ENCODE measurements around the gene RPS2. TPM values are rescaled to one million over a fixed set of nuclear protein-coding genes. Genes with fewer than 3 reads are reported as not detected.

The RPS2 gene
- total RNA-seq, 2 donors from 2014 or later, result 702 to 834 TPM

DNA sequence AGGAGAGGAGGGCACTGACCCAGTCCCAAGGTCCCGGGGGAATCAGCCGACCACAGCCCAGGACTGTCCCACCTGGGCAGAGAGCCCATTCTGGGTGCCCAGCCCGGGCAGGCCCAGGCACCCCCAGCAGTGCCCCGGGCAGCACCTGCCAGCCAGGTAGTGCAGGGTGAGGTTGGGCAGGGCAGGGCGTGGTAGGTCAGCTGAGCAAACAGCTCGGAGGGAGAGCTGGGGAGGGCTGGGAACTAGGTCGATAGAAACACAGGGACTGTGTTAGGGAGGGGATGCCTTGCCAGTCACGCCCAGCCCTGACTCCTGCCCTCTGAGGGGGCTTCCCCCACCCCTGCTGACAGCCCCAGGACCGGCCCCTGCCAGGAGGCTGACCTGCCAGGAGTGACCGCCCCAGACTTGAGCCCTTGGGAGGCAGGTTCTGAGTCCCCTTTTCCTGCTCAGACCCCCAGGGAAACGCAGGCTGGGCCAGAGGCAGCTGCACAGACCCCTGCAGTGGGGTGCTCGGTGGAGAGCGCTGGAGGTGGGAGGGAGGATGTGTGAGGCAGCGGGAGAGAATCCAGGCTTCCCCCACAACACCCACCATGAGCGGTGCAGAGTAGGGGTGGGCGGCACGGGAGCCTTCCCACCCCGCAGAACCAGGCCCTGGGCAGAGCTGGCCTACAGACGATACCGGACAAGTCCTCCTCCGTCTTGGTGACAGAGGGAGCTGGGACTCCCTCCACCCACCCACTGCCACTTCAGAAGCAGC is 51.1 kb downstream of the RPS2 start:
- H3K27ac ChIP-seq, result no peak overlapping the region
- H3K27me3 ChIP-seq (replicated peaks; ENCODE audit: insufficient read depth), result no peaks in the 10 kb centered on the region
- no peak for DNase-seq (ENCODE audit: low spot score)

GRCh38 chr16:1912215-1912543 is 52.4 kb downstream of the RPS2 start:
- H3K27ac ChIP-seq, result no peak overlapping the region
- ATAC-seq (ENCODE audit: insufficient number of reproducible peaks, low FRiP score, low read depth), result no peak
- TF ChIP-seq, protein P1, sequence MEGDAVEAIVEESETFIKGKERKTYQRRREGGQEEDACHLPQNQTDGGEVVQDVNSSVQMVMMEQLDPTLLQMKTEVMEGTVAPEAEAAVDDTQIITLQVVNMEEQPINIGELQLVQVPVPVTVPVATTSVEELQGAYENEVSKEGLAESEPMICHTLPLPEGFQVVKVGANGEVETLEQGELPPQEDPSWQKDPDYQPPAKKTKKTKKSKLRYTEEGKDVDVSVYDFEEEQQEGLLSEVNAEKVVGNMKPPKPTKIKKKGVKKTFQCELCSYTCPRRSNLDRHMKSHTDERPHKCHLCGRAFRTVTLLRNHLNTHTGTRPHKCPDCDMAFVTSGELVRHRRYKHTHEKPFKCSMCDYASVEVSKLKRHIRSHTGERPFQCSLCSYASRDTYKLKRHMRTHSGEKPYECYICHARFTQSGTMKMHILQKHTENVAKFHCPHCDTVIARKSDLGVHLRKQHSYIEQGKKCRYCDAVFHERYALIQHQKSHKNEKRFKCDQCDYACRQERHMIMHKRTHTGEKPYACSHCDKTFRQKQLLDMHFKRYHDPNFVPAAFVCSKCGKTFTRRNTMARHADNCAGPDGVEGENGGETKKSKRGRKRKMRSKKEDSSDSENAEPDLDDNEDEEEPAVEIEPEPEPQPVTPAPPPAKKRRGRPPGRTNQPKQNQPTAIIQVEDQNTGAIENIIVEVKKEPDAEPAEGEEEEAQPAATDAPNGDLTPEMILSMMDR (IDR thresholded peaks at IDR 0.05), result no peak

More for the DNA sequence above, 51.1 kb downstream of the RPS2 start:
- ATAC-seq (ENCODE audit: insufficient number of reproducible peaks, low FRiP score, low read depth), result no peak
- TF ChIP-seq, protein P1 (IDR thresholded peaks at IDR 0.05), result no peak
- no peaks in the 10 kb centered on the region for H3K4me1 ChIP-seq (ENCODE audit: control insufficient read depth in 1 of 2, low read depth in 2 of 2)
- no peaks in the 10 kb centered on the region for H3K9me3 ChIP-seq
- H3K36me3 ChIP-seq, result no peaks in the 10 kb centered on the region
- H3K4me3 ChIP-seq, result no peak overlapping the region

More at GRCh38 chr16:1912215-1912543, 52.4 kb downstream of the RPS2 start:
- H3K4me3 ChIP-seq, result no peak overlapping the region
- DNase-seq (ENCODE audit: low spot score), result no peak
- no peaks in the 10 kb centered on the region for H3K36me3 ChIP-seq
- no peaks in the 10 kb centered on the region for H3K27me3 ChIP-seq (replicated peaks; ENCODE audit: insufficient read depth)
- no peaks in the 10 kb centered on the region for H3K4me1 ChIP-seq (ENCODE audit: control insufficient read depth in 1 of 2, low read depth in 2 of 2)
- no peaks in the 10 kb centered on the region for H3K9me3 ChIP-seq

Other genes starting within 250 kb of the RPS2 start
- 100 to 1,000 TPM in 1 of 2 donors, 10 to 100 TPM in 1; 68.1 to 165 TPM for gene NME3, start 193.3 kb downstream of the RPS2 start, total RNA-seq
- gene EME2, start 192.0 kb downstream of the RPS2 start, total RNA-seq, result 10 to 100 TPM; 23.4 to 29.2 TPM
- gene MRPS34, start 191.7 kb downstream of the RPS2 start, total RNA-seq, result 10 to 100 TPM; 36.9 to 48.3 TPM
- 10 to 100 TPM; 60.9 to 79.3 TPM for gene SPSB3, start 182.3 kb downstream of the RPS2 start, total RNA-seq
- gene NUBP2, start 181.9 kb downstream of the RPS2 start, total RNA-seq, result 10 to 100 TPM; 64.6 to 68.5 TPM
- under 1 TPM; 0.28 to 0.54 TPM for gene IGFALS, start 171.1 kb downstream of the RPS2 start, total RNA-seq
- 100 to 1,000 TPM in 1 of 2 donors, 10 to 100 TPM in 1; 99.8 to 183 TPM for gene HAGH, start 138.0 kb downstream of the RPS2 start, total RNA-seq
- gene FAHD1, start 137.6 kb downstream of the RPS2 start, total RNA-seq, result 10 to 100 TPM; 14.4 to 17.5 TPM
- not detected for gene MEIOB, start 92.7 kb downstream of the RPS2 start, total RNA-seq
- not detected for gene HS3ST6, start 46.4 kb downstream of the RPS2 start, total RNA-seq
- gene MSRB1, start 21.6 kb downstream of the RPS2 start, total RNA-seq, result 10 to 100 TPM; 21.2 to 37.6 TPM
- not detected for gene RPL3L, start 10.1 kb downstream of the RPS2 start, total RNA-seq
- gene NDUFB10, start 5.3 kb downstream of the RPS2 start, total RNA-seq, result 100 to 1,000 TPM; 108 to 197 TPM
- not detected for gene RNF151, start 2.0 kb upstream of the RPS2 start, total RNA-seq
- 10 to 100 TPM; 22.2 to 44.8 TPM for gene TBL3, start 7.2 kb upstream of the RPS2 start, total RNA-seq
- gene NOXO1, start 16.6 kb upstream of the RPS2 start, total RNA-seq, result not detected
- 10 to 100 TPM; 12.4 to 14.6 TPM for gene GFER, start 19.4 kb upstream of the RPS2 start, total RNA-seq
- gene SYNGR3, start 25.1 kb upstream of the RPS2 start, total RNA-seq, result 1 to 10 TPM in 1 of 2 donors, under 1 TPM in 1; 0.49 to 1.5 TPM
- gene ZNF598, start 45.0 kb upstream of the RPS2 start, total RNA-seq, result 10 to 100 TPM; 65.8 to 68.5 TPM
- gene NPW, start 55.0 kb upstream of the RPS2 start, total RNA-seq, result not detected
- gene NHERF2, start 62.1 kb upstream of the RPS2 start, total RNA-seq, result 10 to 100 TPM; 66.0 to 84.1 TPM
- gene NTHL1, start 83.0 kb upstream of the RPS2 start, total RNA-seq, result 10 to 100 TPM in 1 of 2 donors, 1 to 10 TPM in 1; 7.7 to 13.4 TPM
- 100 to 1,000 TPM; 112 to 123 TPM for gene TSC2, start 83.2 kb upstream of the RPS2 start, total RNA-seq
- 1,000 to 10,000 TPM in 1 of 2 donors, 100 to 1,000 TPM in 1; 838 to 1,071 TPM for gene PKD1, start 171.1 kb upstream of the RPS2 start, total RNA-seq
- not detected for gene RAB26, start 183.8 kb upstream of the RPS2 start, total RNA-seq
- gene TRAF7, start 191.0 kb upstream of the RPS2 start, total RNA-seq, result 10 to 100 TPM; 34.1 to 54.8 TPM
- gene CASKIN1, start 231.8 kb upstream of the RPS2 start, total RNA-seq, result not detected
- 10 to 100 TPM; 13.7 to 47.7 TPM for gene MLST8, start 240.6 kb upstream of the RPS2 start, total RNA-seq
- 10 to 100 TPM; 11.4 to 43.1 TPM for gene BRICD5, start 246.0 kb upstream of the RPS2 start, total RNA-seq

All from thoracic aorta (tissue), 2 donors.